Measurements from ENCODE around the gene PHACTR3.

- TF ChIP-seq POLR2A (IDR thresholded peaks at IDR 0.05): no peak
- TF ChIP-seq CTCF (IDR thresholded peaks at IDR 0.05): no peak
- no peak for TF ChIP-seq EP300 (IDR thresholded peaks at IDR 0.05)
- TF ChIP-seq POLR2AphosphoS5 (IDR thresholded peaks at IDR 0.05): no peak
Measured at GRCh38 chr20:59802018-59802417, 197.7 kb downstream of the PHACTR3 start.
